Fibroblast of skin of right quadriceps (primary cell): ENCODE measurements around the gene OXTR.
A peak's percentile ranks its signal among the peaks of the same experiment; 100 is the strongest.

Source experiments
- DNase-seq: peaks from one replicate; pipeline ENCODE4 v3.0.0-alpha.2; 2013

The OXTR gene

DNA sequence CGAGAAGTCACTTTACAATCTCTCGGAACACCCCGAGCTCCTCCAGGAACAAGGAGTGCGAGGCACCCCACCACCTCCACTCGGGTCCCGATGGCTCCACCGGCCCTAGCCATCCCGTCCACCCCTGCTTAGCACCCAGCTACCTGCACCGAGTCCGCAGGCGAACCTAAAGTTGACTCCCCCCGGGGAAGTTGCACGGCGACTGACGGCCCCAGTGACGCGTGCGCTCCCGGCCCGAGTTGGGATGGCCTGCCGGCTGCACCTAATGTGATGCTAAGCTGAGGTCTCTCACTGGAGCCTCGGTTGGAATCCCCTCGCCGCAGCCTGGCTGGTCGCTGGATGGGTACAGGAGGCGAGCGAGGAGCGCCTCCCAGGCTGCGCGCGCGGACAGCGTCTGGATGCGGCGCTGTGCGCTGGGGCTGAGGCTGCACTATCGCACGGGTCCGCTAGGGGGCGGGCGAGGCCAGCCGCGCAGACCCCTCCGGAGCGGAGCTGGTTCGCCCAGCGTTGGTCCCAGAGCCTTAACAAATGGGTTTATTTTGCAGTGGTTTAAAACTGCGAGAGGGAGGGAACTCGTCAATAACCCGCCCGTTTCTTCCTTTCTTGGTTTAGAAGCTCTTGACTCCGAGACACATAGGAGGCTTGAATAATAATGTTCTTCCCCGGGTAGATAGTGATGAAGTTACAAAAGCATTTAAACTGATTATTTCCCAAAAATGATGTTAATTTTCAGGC lies at the start of gene OXTR:
TSS of gene OXTR (minus strand) at position 526 of the 735 bp plus-strand sequence. CDS start 1,426 bp downstream, outside the sequence.
- DNase-seq: peak; percentile 88

DNA sequence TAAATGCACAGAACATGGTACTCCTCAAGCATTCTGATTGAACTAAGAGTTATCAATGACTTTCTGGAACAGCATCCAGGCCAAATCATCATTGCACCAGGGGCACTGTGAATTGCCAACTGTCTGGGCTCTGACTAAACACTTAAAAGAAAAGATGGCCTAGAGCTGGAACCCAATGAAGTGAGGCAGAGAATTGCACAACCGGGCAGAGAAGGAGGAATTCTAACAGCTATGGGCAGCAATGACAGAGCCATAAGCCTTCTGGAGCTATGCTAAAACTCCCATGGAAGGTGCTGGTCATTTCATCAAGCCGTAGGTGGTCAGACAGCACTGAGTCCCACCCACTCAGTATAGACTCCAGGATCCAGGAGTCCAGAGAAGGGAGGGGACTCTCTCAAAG lies 48.1 kb upstream of the OXTR start:
- DNase-seq: no peak

DNA sequence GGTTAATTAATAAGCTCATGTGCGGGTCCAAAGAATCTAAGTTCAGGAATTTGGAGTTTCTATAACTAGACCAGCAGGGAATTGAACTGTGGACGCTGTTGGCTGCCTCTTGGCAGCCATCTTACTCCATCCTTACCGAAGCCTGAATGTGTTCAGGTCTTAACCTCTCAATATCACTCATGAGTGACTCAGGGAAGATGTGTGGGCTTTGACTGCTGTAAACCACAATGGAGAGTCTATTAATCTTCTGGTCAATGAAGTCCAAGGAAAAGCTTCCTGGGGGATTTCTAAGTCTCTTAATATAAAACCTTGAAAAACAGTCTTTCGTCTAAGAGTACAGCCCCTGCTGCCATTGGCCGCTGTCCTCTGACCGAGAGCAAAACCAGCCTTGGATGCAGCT lies 46.7 kb upstream of the OXTR start:
- no peak for DNase-seq

DNA sequence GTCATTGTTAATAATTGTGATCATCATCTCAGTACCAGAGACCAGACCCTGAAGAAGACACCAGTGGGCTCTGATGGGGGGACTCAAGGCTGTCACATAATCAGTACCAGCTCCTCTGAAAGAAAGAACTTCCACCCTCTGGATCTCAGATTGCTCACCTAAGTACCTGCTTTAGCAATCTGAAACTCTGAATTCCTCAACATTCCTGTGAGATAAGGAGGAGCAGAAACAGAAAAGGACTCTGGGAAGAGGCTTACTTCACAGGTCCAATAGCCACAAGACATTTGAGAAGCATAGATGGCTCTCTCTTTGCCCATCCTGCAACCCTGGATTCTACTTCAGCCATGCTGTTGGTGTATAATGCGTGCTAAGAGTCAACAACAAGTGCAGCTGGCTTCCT lies 44.0 kb upstream of the OXTR start:
- DNase-seq: no peak

- no peak for DNase-seq
These were observed 41.1 kb upstream of the OXTR start for GRCh38 chr3:8810561-8810960.

- no peak for DNase-seq
These were observed 36.4 kb upstream of the OXTR start for GRCh38 chr3:8805774-8806173.

- DNase-seq: no peak
These were observed 32.8 kb upstream of the OXTR start for GRCh38 chr3:8802256-8802655.

GRCh38 chr3:8800016-8800415 lies 30.6 kb upstream of the OXTR start:
- no peak for DNase-seq

DNA sequence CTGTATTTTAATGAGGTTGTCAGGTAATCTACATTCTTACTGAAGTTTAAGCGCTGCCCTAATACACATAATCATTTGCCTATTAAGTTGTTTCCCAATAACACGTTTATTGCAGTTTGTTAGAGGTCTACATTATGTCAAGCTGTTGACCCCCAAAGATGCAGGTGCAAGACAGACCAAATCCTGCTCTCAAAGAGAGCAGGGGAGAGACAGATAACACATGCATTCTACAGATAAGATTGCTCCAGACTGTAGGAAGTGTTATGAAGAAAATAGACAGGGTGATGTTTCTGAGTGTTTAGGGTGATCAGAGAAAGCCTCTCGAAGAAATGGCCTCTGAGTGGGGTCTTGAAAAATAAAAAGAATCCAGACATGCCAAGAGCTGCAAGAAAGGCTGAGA lies 24.8 kb upstream of the OXTR start:
- no peak for DNase-seq

GRCh38 chr3:8793242-8793641 lies 23.8 kb upstream of the OXTR start:
- DNase-seq: no peak

DNA sequence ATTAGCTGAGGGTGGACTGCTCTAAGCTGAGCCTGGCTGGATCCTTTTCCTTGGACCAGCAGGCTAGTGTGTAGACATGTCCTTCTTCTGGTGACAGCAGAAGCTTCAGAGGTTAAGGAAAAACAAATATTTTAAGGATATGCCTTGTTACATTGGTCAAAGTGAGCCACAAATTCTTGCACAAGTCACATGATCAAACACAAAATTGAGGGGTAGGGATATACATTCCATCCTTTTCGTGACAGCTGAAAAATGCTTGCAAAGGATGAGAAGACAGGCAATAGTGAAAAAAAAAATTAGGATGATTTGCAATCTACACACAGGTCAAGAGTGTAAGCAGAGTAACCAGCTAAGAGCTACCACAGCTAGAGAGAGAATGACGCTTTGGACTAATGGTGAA lies 21.1 kb upstream of the OXTR start:
- DNase-seq: no peak

- DNase-seq: no peak
These were observed 15.4 kb upstream of the OXTR start for GRCh38 chr3:8784676-8785435.

DNA sequence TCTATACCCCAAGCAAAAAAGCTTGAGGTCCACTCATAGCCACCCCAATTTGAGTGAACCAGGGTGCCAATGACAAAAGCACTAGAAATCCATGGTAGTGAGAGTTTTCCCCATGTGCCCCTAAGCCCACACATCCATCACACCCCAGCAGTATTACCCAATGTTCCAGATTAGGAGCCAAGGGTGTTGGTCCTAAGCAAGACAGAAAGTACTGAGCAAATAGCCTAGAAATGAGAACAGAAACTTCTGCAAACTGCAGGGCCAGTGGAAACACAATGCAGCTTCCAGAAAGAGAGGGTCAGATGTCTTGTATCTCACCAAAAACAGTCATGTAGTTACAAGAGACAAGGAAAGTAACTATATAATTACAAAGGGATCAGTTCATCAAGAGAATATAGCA lies 10.9 kb upstream of the OXTR start:
- no peak for DNase-seq

DNA sequence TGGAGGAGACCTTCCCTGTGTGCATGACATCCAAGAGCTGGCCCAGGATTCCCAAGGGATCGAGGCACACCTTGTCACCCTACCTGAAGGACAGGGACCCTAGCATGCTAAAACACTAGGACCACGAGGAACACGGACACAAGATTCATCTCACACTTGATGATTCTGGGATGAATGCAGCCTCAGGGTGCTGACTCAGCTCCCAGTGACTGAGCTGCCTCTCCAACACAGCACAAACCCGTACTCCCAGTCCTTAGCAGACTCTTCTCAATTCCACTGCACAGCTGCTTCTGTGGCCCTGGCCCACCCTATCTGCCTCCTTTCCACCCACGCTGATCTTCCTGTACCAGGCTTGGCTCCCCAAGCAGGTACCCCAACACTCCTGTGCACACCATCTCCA lies 9.1 kb upstream of the OXTR start:
- DNase-seq: no peak

DNA sequence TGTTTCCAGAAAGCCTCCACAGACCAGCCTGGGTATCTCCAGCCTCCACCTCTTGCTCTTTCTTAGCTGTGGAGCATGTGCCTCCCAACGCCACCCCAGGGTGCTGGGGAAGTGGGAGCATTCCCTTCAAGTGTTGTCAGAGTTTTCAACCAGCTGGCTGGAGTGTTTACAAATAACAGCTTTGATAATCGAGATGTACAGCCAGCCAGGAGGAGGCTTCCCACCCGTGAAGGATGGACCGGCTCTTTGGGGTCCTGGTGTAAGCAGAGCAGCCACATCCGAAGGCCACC lies 8.5 kb upstream of the OXTR start:
- no peak for DNase-seq

DNA sequence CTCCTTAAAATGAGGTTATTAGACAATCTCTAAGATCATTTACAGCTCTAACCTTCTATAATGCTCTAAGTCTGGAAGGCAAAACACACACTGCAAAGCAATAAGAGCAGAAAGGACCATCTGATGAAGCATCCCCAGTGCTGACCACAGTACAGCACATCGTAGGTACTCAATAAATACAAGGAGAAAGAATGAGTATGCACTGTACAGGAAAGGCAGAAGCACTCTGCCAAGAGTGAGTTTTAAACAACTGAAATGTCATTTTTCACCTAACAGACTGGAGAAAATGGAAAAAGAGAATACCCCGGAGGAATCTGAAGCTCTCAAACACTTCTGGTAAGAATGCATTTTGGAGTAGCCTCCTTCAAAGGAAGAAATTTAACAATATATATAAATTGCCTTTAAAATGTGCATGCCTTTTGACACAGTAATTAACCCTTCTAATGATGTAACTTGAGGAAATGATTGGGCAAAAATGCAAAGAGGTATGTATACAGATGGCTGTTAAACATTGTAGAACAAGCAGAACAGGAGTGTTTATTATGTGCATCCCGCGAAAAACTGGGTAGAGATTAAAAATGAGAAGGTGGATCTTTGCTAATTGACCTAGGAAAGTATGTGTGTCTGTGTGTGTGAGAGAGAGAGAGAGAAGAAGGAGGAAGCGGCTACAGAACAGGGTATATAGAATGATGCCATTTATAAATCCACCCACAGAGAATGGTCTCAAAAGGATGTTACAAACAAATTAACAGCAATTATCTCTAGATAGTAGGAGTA lies 8.0 kb upstream of the OXTR start:
- DNase-seq: no peak

DNA sequence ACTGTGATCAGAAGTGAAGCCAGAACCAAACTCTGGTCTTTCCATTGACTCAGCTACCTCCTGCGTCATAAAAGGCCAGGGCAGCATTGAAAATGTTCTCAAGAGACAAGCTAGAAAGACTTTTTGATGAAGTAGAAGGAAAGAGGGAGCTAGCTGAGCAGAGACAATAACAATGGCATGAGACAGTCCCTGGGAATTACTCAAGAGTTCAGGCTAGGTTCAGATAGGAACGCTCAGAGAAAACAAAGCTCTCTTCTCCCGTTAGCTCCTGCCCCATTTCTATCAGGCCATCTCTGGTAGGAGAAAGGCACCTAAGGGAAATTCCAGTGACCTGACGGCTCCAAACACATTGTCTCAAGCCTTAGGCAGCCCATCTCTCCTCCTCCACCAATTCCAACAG lies 7.0 kb upstream of the OXTR start:
- DNase-seq: peak; percentile 76

DNA sequence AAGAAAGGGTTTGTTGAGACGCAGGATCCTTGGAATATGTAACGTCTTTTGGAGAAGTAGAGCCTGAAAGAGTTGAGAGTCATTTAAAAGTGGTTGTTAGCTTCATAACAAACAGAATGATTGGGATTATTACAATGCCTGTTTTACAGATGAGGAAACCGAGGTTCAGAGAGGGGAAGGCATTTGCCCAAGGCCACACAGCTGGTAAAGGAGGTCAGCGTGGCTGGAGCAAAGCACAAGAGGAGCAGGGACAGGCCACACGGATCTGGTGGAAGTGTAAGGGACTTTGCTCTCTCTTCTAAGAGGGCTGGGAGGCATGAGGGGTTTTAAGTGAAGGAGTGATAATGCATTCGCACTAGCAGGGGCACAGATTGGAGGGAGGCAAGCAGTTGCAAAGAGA lies 6.2 kb upstream of the OXTR start:
- DNase-seq: no peak

- peak; percentile 42 for DNase-seq
These were observed 5.8 kb upstream of the OXTR start for GRCh38 chr3:8775181-8775580.

- DNase-seq: no peak
These were observed 4.6 kb upstream of the OXTR start for GRCh38 chr3:8773941-8774542.

DNA sequence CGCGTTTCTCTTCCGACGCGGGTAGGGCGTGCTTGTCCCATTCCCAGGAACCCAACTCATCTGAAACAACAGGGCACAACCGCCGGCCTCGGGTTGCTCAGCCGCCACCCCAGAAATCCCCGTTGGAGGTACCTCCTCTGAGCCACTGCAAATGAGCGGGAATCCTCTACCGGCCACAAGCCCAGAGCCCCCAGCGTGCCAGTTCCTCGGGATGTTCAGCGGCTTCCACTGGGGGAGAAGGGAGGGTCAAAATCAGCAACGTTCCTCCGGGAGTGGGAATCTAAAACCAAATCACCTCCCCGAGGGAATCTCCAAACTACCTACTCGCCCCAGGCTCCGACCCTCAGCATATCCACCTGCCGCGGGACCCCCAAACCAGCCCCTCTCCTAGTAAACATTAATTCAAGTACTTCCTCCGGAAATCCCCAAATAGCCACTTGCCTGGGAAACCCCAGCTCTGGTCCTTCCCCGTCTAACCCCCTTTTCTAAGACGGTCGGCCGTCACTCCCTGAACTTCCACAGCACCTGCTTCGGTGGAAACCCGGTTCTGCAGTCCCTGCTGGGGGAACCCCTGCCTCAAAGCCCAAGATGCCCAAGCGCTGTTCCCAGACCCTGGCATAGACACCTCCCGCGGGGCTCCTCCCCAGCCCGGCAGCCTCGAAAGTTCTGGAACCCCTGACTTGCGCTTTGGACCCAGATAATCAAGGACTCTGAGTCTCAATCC lies 887 bp downstream of the OXTR start:
- no peak for DNase-seq

DNA sequence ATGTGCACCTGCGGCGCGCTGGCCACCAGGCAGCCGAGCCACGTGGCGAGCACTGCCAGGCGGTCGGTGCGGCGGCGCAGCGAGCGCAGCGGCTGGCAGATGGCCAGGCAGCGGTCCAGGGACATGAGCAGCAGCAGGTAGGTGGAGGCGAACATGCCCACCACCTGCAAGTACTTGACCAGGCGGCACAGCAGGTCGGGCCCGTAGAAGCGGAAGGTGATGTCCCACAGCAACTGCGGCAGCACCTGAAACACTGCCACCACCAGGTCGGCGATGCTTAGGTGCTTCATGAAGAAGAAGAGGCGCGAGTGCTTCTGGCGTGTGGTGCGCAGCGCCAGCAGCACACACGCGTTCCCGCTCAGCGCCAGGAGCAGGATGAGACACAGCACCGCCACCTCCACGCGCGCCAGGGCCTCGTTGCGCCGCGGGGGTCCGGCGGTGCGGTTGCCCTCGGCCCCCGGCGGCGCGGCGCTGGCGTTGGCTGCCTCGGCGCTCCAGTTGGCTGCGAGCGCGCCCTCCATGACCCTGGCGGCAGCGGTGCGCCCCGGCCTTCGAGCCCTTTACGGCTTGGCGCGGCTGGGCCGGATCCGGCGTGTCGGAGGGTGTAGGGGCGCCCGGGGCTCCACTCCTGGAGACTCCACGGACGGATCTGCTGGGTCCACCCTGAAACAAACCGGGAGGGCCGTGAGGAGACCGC lies 1.6 kb downstream of the OXTR start:
- DNase-seq: peak; percentile 44
